ENCODE results near the gene HS3ST4. TPM values are rescaled to one million over a fixed set of nuclear protein-coding genes. Genes with fewer than 3 reads are reported as not detected.

The HS3ST4 gene
- total RNA-seq, 4 donors from 2014 or later: not detected

- H3K27me3 ChIP-seq: no peaks in the 10 kb centered on the region
- no peaks in the 10 kb centered on the region for H3K4me1 ChIP-seq
- no peaks in the 10 kb centered on the region for H3K9me3 ChIP-seq
- no peaks in the 10 kb centered on the region for H3K36me3 ChIP-seq
- TF ChIP-seq POLR2A (IDR thresholded peaks at IDR 0.05) (no peak), CTCF (IDR thresholded peaks at IDR 0.05) (no peak)
- no peak overlapping the region for H3K27ac ChIP-seq
- no peak overlapping the region for H3K4me3 ChIP-seq
- no peak for DNase-seq
These were observed 22.2 kb downstream of the HS3ST4 start for GRCh38 chr16:25713785-25714570.

- DNase-seq: no peak
- no peaks in the 10 kb centered on the region for H3K36me3 ChIP-seq
- TF ChIP-seq POLR2A (IDR thresholded peaks at IDR 0.05) (no peak), CTCF (IDR thresholded peaks at IDR 0.05) (no peak)
These were observed 24.4 kb downstream of the HS3ST4 start for GRCh38 chr16:25716186-25716585.

GRCh38 chr16:25721439-25721838 is 29.7 kb downstream of the HS3ST4 start:
- DNase-seq: no peak
- TF ChIP-seq POLR2A (IDR thresholded peaks at IDR 0.05) (no peak), CTCF (IDR thresholded peaks at IDR 0.05) (no peak)
- Histone ChIP-seq H3K4me1 (no peaks in the 10 kb centered on the region), H3K27me3 (no peaks in the 10 kb centered on the region), H3K36me3 (no peaks in the 10 kb centered on the region), H3K9me3 (no peaks in the 10 kb centered on the region), H3K4me3 (no peak overlapping the region), H3K27ac (no peak overlapping the region)

More at GRCh38 chr16:25716186-25716585, 24.4 kb downstream of the HS3ST4 start:
- Histone ChIP-seq H3K27ac (no peak overlapping the region), H3K27me3 (no peaks in the 10 kb centered on the region), H3K9me3 (no peaks in the 10 kb centered on the region), H3K4me3 (no peak overlapping the region), H3K4me1 (no peaks in the 10 kb centered on the region)

- no peak for DNase-seq
- H3K27ac ChIP-seq: no peak overlapping the region
- H3K27me3 ChIP-seq: no peaks in the 10 kb centered on the region
- H3K36me3 ChIP-seq: no peaks in the 10 kb centered on the region
- no peaks in the 10 kb centered on the region for H3K4me1 ChIP-seq
- no peaks in the 10 kb centered on the region for H3K9me3 ChIP-seq
- TF ChIP-seq POLR2A (IDR thresholded peaks at IDR 0.05) (no peak), CTCF (IDR thresholded peaks at IDR 0.05) (no peak)
- H3K4me3 ChIP-seq: no peak overlapping the region
These were observed 34.8 kb downstream of the HS3ST4 start for GRCh38 chr16:25726430-25727098.

GRCh38 chr16:25729188-25729915 is 37.6 kb downstream of the HS3ST4 start:
- DNase-seq: no peak
- TF ChIP-seq POLR2A (IDR thresholded peaks at IDR 0.05) (no peak), CTCF (IDR thresholded peaks at IDR 0.05) (no peak)

More at GRCh38 chr16:25729188-25729915, 37.6 kb downstream of the HS3ST4 start:
- no peak overlapping the region for H3K27ac ChIP-seq
- no peaks in the 10 kb centered on the region for H3K27me3 ChIP-seq
- no peaks in the 10 kb centered on the region for H3K9me3 ChIP-seq
- H3K4me3 ChIP-seq: no peak overlapping the region
- no peaks in the 10 kb centered on the region for H3K36me3 ChIP-seq
- H3K4me1 ChIP-seq: no peaks in the 10 kb centered on the region
